K562 (cell line): ENCODE data around the gene IRAK3. TPM values are rescaled to one million over a fixed set of nuclear protein-coding genes. Genes with fewer than 3 reads are reported as not detected.

Experiments used
- ATAC-seq: fragments of 200-7000 bp; cut with Tn5 transposase; 3 replicates; pipeline ENCODE4 v1.9.1; 2020; ENCODE audit warnings: moderate library complexity
- BruUV-seq: library from RNA; stranded (reverse); fragments of 400-500 nt; replicated peaks from 2 replicates; lab custom pipeline; 2021; lab: Mats Ljungman, UMichigan
- CTCF ChIA-PET: fragments of 300-600 bp; formaldehyde crosslinking; extraction: SDS; loops from one replicate; lab custom pipeline; 2021; ENCODE audit warnings: low intra/inter-chr PET ratio; lab: Yijun Ruan, JAX
- POLR2A ChIA-PET: fragments of 300-600, 350-650 bp; sonication (Branson Sonifier 250); formaldehyde crosslinking; extraction: SDS; loops from one replicate; lab custom pipeline; 2021; ENCODE audit warnings: antibody characterized with exemption, inconsistent platforms; lab: Yijun Ruan, JAX
- DNase-seq, 4 experiments: peaks; one replicate each; pipeline versions ENCODE4 v3.0.0 to v3.0.0-alpha.2; 2011 to 2018; ENCODE audit warnings: low spot score in 3 of 4, mixed read lengths in 3 of 4; ENCODE audit errors: extremely low read depth in 1 of 4
- FAIRE-seq: peaks from 2 replicates; lab custom pipeline; 2011; peaks lifted over from hg19 to GRCh38; lab: Jason Lieb, UNC
- H2AFZ ChIP-seq: 2 replicates; pipeline ENCODE4 v1.6.0; 2011; ENCODE audit warnings: low read depth, low read length, control low read depth, inconsistent platforms
- H3K27ac ChIP-seq: fragments of 200-600 bp; 3 replicates; pipeline ENCODE4 v1.8.0; 2011; ENCODE audit warnings: low read depth, mild to moderate bottlenecking, control low read depth, inconsistent platforms, low read length, moderate library complexity, mixed read lengths; ENCODE audit errors: extremely low read depth
- H3K27me3 ChIP-seq, 2 experiments: fragments of 300-600 bp in 1 of 2; 2 replicates in 1 of 2; 3 replicates in 1 of 2; pipeline versions ENCODE4 v1.6.0 to v1.8.0; 2011; ENCODE audit warnings: inconsistent platforms in 2 of 2, low read length in 2 of 2, mild to moderate bottlenecking in 1 of 2, mixed read lengths in 1 of 2, moderate library complexity in 1 of 2; ENCODE audit not compliant: control insufficient read depth in 2 of 2, insufficient read depth in 2 of 2
- H3K36me3 ChIP-seq: fragments of 300-600 bp; 3 replicates; pipeline ENCODE4 v1.8.0; 2011; ENCODE audit warnings: mild to moderate bottlenecking, low read length, inconsistent platforms; ENCODE audit not compliant: control insufficient read depth, insufficient read depth
- H3K4me1 ChIP-seq, 2 experiments: fragments of 200-600 bp in 1 of 2; replicated peaks in 1 of 2; 2 replicates in 1 of 2; 3 replicates in 1 of 2; pipeline versions ENCODE4 v1.5.1 to v1.8.0; 2011; ENCODE audit warnings: inconsistent platforms in 2 of 2, low read length in 2 of 2, mild to moderate bottlenecking in 1 of 2, mixed read lengths in 1 of 2, moderate library complexity in 1 of 2; ENCODE audit not compliant: control insufficient read depth in 2 of 2, insufficient read depth in 2 of 2
- H3K4me2 ChIP-seq: 2 replicates; pipeline ENCODE4 v1.6.1; 2011; ENCODE audit warnings: low read length, control low read depth, inconsistent platforms, mixed read lengths; ENCODE audit not compliant: insufficient read depth
- H3K4me3 ChIP-seq: fragments of 200-600 bp; sonication (generic), shearing (Covaris generic); 2 replicates; pipeline ENCODE4 v1.5.1; 2016; ENCODE audit warnings: control low read depth, inconsistent platforms
- H3K79me2 ChIP-seq: fragments of 200-600 bp; 3 replicates; pipeline ENCODE4 v1.8.0; 2011; ENCODE audit warnings: low read length, inconsistent platforms; ENCODE audit not compliant: control insufficient read depth, insufficient read depth
- H3K9ac ChIP-seq, 2 experiments: 2 replicates each; pipeline versions ENCODE4 v1.6.0 to v1.6.1; 2011; ENCODE audit warnings: low read depth in 2 of 2, low read length in 2 of 2, control low read depth in 1 of 2, inconsistent platforms in 1 of 2, mild to moderate bottlenecking in 1 of 2, mixed read lengths in 1 of 2; ENCODE audit not compliant: insufficient read depth in 1 of 2
- H3K9me1 ChIP-seq: one replicate; pipeline ENCODE4 v1.6.0; 2011; ENCODE audit warnings: inconsistent platforms, mild to moderate bottlenecking, low read length, moderate library complexity; ENCODE audit not compliant: control insufficient read depth, insufficient read depth
- H3K9me3 ChIP-seq: replicated peaks from 2 replicates; pipeline ENCODE4 v1.5.1; 2011; ENCODE audit warnings: low read depth, low read length, inconsistent platforms; ENCODE audit not compliant: control insufficient read depth, insufficient read depth
- H4K20me1 ChIP-seq: replicated peaks from 2 replicates; pipeline ENCODE4 v1.6.1; 2011; ENCODE audit warnings: low read length, inconsistent platforms, mixed read lengths; ENCODE audit not compliant: control insufficient read depth, insufficient read depth
- ETV1 ChIP-seq: fragments of 450-650 bp; conservative IDR thresholded peaks from 2 replicates; pipeline ENCODE4 v1.6.1; 2016; ENCODE audit warnings: missing genetic modification characterization, control low read depth, low read depth, missing compliant biosample characterization
- ETV5 ChIP-seq: sonication (generic); formaldehyde crosslinking; IDR thresholded peaks from 2 replicates; pipeline ENCODE4 v1.4.0; 2020; ENCODE audit warnings: low read depth, mild to moderate bottlenecking, missing genetic modification reagents
- GABPA ChIP-seq: fragments of 200-800 bp; sonication (Bioruptor generic); conservative IDR thresholded peaks from 2 replicates; pipeline ENCODE4 v1.6.1; 2016; ENCODE audit warnings: low read depth, missing genetic modification characterization, missing compliant biosample characterization
- GATA2 ChIP-seq: sonication (generic); formaldehyde crosslinking; IDR thresholded peaks from 2 replicates; pipeline ENCODE4 v1.4.0; 2020; ENCODE audit warnings: mild to moderate bottlenecking, missing genetic modification reagents
- MYC ChIP-seq, 2 experiments: fragments of 250-450 bp in 1 of 2; sonication (Bioruptor Pico) in 1 of 2; IDR thresholded peaks; 2 replicates each; pipeline versions ENCODE4 v1.5.1 to v1.6.1; 2012 to 2021; ENCODE audit warnings: low read depth in 2 of 2, borderline replicate concordance in 1 of 2, improper control_type of control experiment in 1 of 2, low read length in 1 of 2, mild to moderate bottlenecking in 1 of 2, moderate library complexity in 1 of 2
- NBN ChIP-seq: fragments of 450-650 bp; IDR thresholded peaks from 2 replicates; pipeline ENCODE4 v1.6.1; 2016; ENCODE audit warnings: low read depth, mild to moderate bottlenecking
- NFIX ChIP-seq: fragments of 250-450 bp; sonication (Bioruptor Pico); IDR thresholded peaks from 2 replicates; pipeline ENCODE4 v1.4.0; 2020; ENCODE audit warnings: low read depth, mild to moderate bottlenecking, moderate library complexity
- RCOR1 ChIP-seq, 2 experiments: IDR thresholded peaks; 2 replicates each; pipeline ENCODE4 v1.6.1; 2012; ENCODE audit warnings: low read depth in 2 of 2, low read length in 2 of 2, borderline replicate concordance in 1 of 2, improper control_type of control experiment in 1 of 2
- ZNF175 ChIP-seq: fragments of 200-800 bp; sonication (Bioruptor generic); IDR thresholded peaks from 2 replicates; pipeline ENCODE4 v1.6.1; 2016; ENCODE audit warnings: low read depth, mild to moderate bottlenecking, missing genetic modification characterization, missing compliant biosample characterization
- ZNF253 ChIP-seq: fragments of 250-450 bp; sonication (Bioruptor Pico); conservative IDR thresholded peaks from 2 replicates; pipeline ENCODE4 v1.6.1; 2021; ENCODE audit warnings: mild to moderate bottlenecking
- ZNF384 ChIP-seq: IDR thresholded peaks from 2 replicates; pipeline ENCODE4 v1.6.1; 2012; ENCODE audit warnings: low read depth, low read length, improper control_type of control experiment
- WGBS: fragments of 100-300 bp; shearing (Covaris generic); methylation state at CpG from one replicate; pipeline ENCODE4 v1.1.6; 2016; ENCODE audit warnings: low coverage, mixed read lengths; ENCODE audit not compliant: insufficient coverage; ENCODE audit errors: missing lambda C conversion rate; 5-methylcytosine and 5-hydroxymethylcytosine counted together
- in situ Hi-C: fragments of 300-500 bp; cut with MboI; formaldehyde crosslinking; loops from 4 replicates; pipeline ENCODE4 v1.15.0; 2018; ENCODE audit warnings: inconsistent platforms, mixed read lengths
- intact Hi-C: fragments of 100-400 bp; cut with micrococcal nuclease; formaldehyde crosslinking; loops from 2 replicates; pipeline ENCODE4 v1.14.2; 2022
- polyA plus RNA-seq, 8 experiments: library from polyadenylated mRNA; depleted of rRNA in 4 of 8; stranded (reverse) in 5 of 8; unstranded in 3 of 8; fragments of >200 nt; fragmentation: Nextera tagmentation in 2 of 8; fragmentation: Illumina TruSeq in 1 of 8; extraction: Ambion mirVana in 2 of 8; extraction: Trizol in 1 of 8; gene quantifications; 2 replicates each; pipeline versions ENCODE4 v1.2.1 to v1.2.3, GENCODE V29; 2011 to 2014; ENCODE audit warnings: inconsistent platforms in 1 of 8, missing spikeins in 1 of 8
- total RNA-seq, 7 experiments: library from RNA; depleted of rRNA in 6 of 7; stranded (reverse); fragments of >200 nt in 6 of 7; fragmentation: Illumina TruSeq in 2 of 7; extraction: Trizol in 2 of 7; gene quantifications; 2 replicates each; pipeline versions ENCODE4 v1.2.1 to v1.2.3, GENCODE V29; 2011 to 2021; ENCODE audit warnings: low replicate concordance in 1 of 7
- TF ChIP-seq, protein P1 (sequence below): sonication (generic); formaldehyde crosslinking; IDR thresholded peaks from 2 replicates; pipeline ENCODE4 v1.8.1; 2023; ENCODE audit warnings: mild to moderate bottlenecking, missing genetic modification reagents
- TF ChIP-seq, protein P2 (sequence below), 3 experiments: fragments of 200-800 bp in 1 of 3; fragments of 250-450 bp in 1 of 3; fragments of 450-650 bp in 1 of 3; sonication (Bioruptor Pico) in 1 of 3; sonication (Bioruptor generic) in 1 of 3; formaldehyde crosslinking in 1 of 3; IDR thresholded peaks; 2 replicates each; pipeline versions ENCODE4 v1.6.1 to v1.8.0; 2016 to 2022; ENCODE audit warnings: mild to moderate bottlenecking in 2 of 3, missing genetic modification characterization in 2 of 3, missing compliant biosample characterization in 1 of 3, moderate library complexity in 1 of 3
- TF ChIP-seq, protein P3 (sequence below): sonication (generic); formaldehyde crosslinking; IDR thresholded peaks from 2 replicates; pipeline ENCODE4 v1.8.1; 2023; ENCODE audit warnings: mild to moderate bottlenecking, missing genetic modification reagents, moderate library complexity

The IRAK3 gene
- total and polyA plus RNA-seq, 9 of the 15 experiments (the other 6 are each of a cell fraction or from before 2014, with no cell fraction given), result 0.06 to 0.09 (median 0.07) TPM; not detected in 6

DNA sequence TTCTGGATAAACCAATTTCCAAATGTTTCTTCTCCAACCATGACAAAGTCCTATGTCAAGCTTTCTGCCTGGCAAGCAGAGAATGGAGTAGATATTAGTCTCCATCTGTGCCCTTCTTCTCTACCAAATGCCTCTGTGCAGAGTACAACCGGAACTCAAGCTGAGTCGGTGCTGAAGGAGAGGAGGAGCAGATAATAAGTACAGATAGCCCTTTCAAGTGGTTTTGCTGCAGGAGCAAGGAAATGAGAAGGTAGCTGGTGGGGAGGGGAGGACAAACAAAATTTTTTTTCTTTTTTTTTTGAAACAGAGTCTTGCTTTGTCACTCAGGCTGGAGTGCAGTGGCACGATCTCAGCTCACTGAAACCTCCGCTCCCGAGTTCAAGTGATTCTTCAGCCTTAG, 99.1 kb downstream of the IRAK3 start:
- ATAC-seq, result peak; percentile 76
- CTCF ChIA-PET, result interaction anchor here (0.6 kb wide), 1 partner anchor 15 kb away, joined by 6 read pairs; no protein-coding TSS in a partner anchor
- H2AFZ ChIP-seq, result peak overlapping the region; percentile 69
- no peak overlapping the region for H3K9ac ChIP-seq
- no peak overlapping the region; the same call in 1 of the 2 replicates for H3K4me2 ChIP-seq
- no TSS peak for BruUV-seq
- H3K27ac ChIP-seq, result 0 out of 3 replicates have a peak overlapping the region, but pooled peaks have one; percentile 9
- in situ Hi-C loops, result no loop called here
- DNase-seq, result peak in 2 of 4 experiments; percentile 16 to 36
- 15% methylated on average over 5 of the region's 5 CpGs for WGBS
- peaks cover 0 to 4% of the 10 kb centered on the region in 2 experiments; a peak in 1 of 5 replicates for H3K27me3 ChIP-seq
- H3K79me2 ChIP-seq, result no peaks in the 10 kb centered on the region
- H3K9me3 ChIP-seq, result no peaks in the 10 kb centered on the region
- no peak overlapping the region for H3K4me3 ChIP-seq
- no peaks in the 10 kb centered on the region for H3K9me1 ChIP-seq
- FAIRE-seq, result no peak
- H4K20me1 ChIP-seq, result no peaks in the 10 kb centered on the region
- intact Hi-C loops, result no loop called here
- POLR2A ChIA-PET, result no interaction called here
- H3K36me3 ChIP-seq, result no peaks in the 10 kb centered on the region
- no peaks in the 10 kb centered on the region; a peak in 2 of 5 replicates for H3K4me1 ChIP-seq
- TF ChIP-seq ETV1 (tag) (peak; percentile 46; the same call in 1 of the 2 replicates), ZNF175 (CRISPR knock-in tag) (no peak), GATA2 (CRISPR knock-in tag) (no peak), ETV5 (CRISPR knock-in tag) (no peak), GABPA (peak; percentile 33; the same call in 1 of the 2 replicates), RCOR1 (IDR thresholded peaks at IDR 0.05; ENCODE audit: borderline replicate concordance in 1 of 2, low read depth in 2 of 2, low read length in 2 of 2) (no peak), MYC (IDR thresholded peaks at IDR 0.05; ENCODE audit: low read depth, low read length) (no peak), MYC (CRISPR knock-in tag; IDR thresholded peaks at IDR 0.05; ENCODE audit: borderline replicate concordance, low read depth) (no peak), ZNF253 (no peak), NBN (no peak), ZNF384 (0 out of 2 replicates have a peak, but pooled peaks have one; percentile 32), NFIX (no peak)
- TF ChIP-seq, protein P1, sequence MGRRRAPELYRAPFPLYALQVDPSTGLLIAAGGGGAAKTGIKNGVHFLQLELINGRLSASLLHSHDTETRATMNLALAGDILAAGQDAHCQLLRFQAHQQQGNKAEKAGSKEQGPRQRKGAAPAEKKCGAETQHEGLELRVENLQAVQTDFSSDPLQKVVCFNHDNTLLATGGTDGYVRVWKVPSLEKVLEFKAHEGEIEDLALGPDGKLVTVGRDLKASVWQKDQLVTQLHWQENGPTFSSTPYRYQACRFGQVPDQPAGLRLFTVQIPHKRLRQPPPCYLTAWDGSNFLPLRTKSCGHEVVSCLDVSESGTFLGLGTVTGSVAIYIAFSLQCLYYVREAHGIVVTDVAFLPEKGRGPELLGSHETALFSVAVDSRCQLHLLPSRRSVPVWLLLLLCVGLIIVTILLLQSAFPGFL (CRISPR knock-in tag), result no peak
- TF ChIP-seq, protein P2, sequence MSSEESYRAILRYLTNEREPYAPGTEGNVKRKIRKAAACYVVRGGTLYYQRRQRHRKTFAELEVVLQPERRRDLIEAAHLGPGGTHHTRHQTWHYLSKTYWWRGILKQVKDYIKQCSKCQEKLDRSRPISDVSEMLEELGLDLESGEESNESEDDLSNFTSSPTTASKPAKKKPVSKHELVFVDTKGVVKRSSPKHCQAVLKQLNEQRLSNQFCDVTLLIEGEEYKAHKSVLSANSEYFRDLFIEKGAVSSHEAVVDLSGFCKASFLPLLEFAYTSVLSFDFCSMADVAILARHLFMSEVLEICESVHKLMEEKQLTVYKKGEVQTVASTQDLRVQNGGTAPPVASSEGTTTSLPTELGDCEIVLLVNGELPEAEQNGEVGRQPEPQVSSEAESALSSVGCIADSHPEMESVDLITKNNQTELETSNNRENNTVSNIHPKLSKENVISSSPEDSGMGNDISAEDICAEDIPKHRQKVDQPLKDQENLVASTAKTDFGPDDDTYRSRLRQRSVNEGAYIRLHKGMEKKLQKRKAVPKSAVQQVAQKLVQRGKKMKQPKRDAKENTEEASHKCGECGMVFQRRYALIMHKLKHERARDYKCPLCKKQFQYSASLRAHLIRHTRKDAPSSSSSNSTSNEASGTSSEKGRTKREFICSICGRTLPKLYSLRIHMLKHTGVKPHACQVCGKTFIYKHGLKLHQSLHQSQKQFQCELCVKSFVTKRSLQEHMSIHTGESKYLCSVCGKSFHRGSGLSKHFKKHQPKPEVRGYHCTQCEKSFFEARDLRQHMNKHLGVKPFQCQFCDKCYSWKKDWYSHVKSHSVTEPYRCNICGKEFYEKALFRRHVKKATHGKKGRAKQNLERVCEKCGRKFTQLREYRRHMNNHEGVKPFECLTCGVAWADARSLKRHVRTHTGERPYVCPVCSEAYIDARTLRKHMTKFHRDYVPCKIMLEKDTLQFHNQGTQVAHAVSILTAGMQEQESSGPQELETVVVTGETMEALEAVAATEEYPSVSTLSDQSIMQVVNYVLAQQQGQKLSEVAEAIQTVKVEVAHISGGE (CRISPR knock-in tag; IDR thresholded peaks at IDR 0.05), result peak in 1 of 3 experiments; percentile 60; a peak in 1 of 6 replicates
- TF ChIP-seq, protein P3, sequence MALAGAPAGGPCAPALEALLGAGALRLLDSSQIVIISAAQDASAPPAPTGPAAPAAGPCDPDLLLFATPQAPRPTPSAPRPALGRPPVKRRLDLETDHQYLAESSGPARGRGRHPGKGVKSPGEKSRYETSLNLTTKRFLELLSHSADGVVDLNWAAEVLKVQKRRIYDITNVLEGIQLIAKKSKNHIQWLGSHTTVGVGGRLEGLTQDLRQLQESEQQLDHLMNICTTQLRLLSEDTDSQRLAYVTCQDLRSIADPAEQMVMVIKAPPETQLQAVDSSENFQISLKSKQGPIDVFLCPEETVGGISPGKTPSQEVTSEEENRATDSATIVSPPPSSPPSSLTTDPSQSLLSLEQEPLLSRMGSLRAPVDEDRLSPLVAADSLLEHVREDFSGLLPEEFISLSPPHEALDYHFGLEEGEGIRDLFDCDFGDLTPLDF (CRISPR knock-in tag), result no peak
